Esophagus squamous epithelium (tissue), 5 donors: ENCODE measurements around the gene SULT1C2. TPM values are rescaled to one million over a fixed set of nuclear protein-coding genes. Genes with fewer than 3 reads are reported as not detected.

Experiments
- DNase-seq: peaks from one replicate; lab custom pipeline; 2025; lab: John Stamatoyannopoulos, UW
- H3K27ac ChIP-seq, 4 donors: fragments of 200-600 bp; sonication (generic); one replicate each; pipeline ENCODE4 v1.5.1; 2016 to 2019; ENCODE audit warnings: mild to moderate bottlenecking in 1 of 4
- H3K27me3 ChIP-seq, 4 donors: fragments of 200-600 bp; sonication (generic); 1 replicate in 3 of 4; 2 replicates in 1 of 4; pipeline versions ENCODE4 v1.5.1 to v1.6.0; 2017 to 2021; ENCODE audit warnings: antibody characterized with exemption in 1 of 4
- H3K36me3 ChIP-seq, 3 donors: fragments of 200-600 bp; sonication (generic); one replicate each; pipeline ENCODE4 v1.5.1; 2016 to 2019
- H3K4me1 ChIP-seq, 3 donors: fragments of 200-600 bp; sonication (generic); one replicate each; pipeline ENCODE4 v1.5.1; 2017 to 2019
- H3K4me3 ChIP-seq, 4 donors: fragments of 200-600 bp; sonication (generic); 1 replicate in 3 of 4; 2 replicates in 1 of 4; pipeline ENCODE4 v1.5.1; 2016 to 2019; ENCODE audit warnings: mild to moderate bottlenecking in 2 of 4, moderate library complexity in 1 of 4
- H3K9me3 ChIP-seq, 3 donors: fragments of 200-600 bp; sonication (generic); one replicate each; pipeline ENCODE4 v1.5.1; 2016 to 2019
- CTCF ChIP-seq, 6 experiments: fragments of 450-650 bp in 4 of 6; fragments of 200-600 bp in 2 of 6; sonication (generic) in 2 of 6; IDR thresholded peaks; one replicate each; pipeline ENCODE4 v1.5.1; 2016 to 2019; ENCODE audit warnings: antibody characterized with exemption in 6 of 6, mild to moderate bottlenecking in 4 of 6, moderate library complexity in 4 of 6
- POLR2A ChIP-seq, 4 donors: fragments of 450-650 bp; IDR thresholded peaks; one replicate each; pipeline ENCODE4 v1.6.1; 2017; ENCODE audit warnings: antibody characterized with exemption in 4 of 4, mild to moderate bottlenecking in 4 of 4, moderate library complexity in 3 of 4
- WGBS, 2 donors: methylation state at CpG; one replicate each; pipeline ENCODE4 v1.1.5; 2018; 5-methylcytosine and 5-hydroxymethylcytosine counted together
- intact Hi-C: fragments of 100-400 bp; cut with DNase I; formaldehyde crosslinking; loops from one replicate; pipeline ENCODE4 v1.15.0; 2022
- total RNA-seq, 4 donors: library from RNA; depleted of rRNA; stranded (reverse); fragments of >200 nt; gene quantifications; one replicate each; pipeline ENCODE4 v1.1.0, GENCODE V29; 2016
- donor health status: DM: yes; HTN: yes; CAD: no.

SULT1C2 gene
- total RNA-seq, 4 donors from 2014 or later: 0.57 TPM; not detected in 3

- Histone ChIP-seq H3K4me1 (peaks cover 2 to 14% (median 5%) of the 10 kb centered on the region in 3 donors), H3K36me3 (no peaks in the 10 kb centered on the region), H3K4me3 (no peak overlapping the region), H3K9me3 (no peaks in the 10 kb centered on the region), H3K27ac (no peak overlapping the region), H3K27me3 (no peaks in the 10 kb centered on the region)
- intact Hi-C loops: no loop called here
- TF ChIP-seq POLR2A (IDR thresholded peaks at IDR 0.05) (no peak), CTCF (IDR thresholded peaks at IDR 0.05) (no peak)
- no peak for DNase-seq
These were observed 25.3 kb upstream of the SULT1C2 start for GRCh38 chr2:108263401-108263800.

- H3K4me3 ChIP-seq: no peak overlapping the region
- intact Hi-C loops: no loop called here
- H3K9me3 ChIP-seq: no peaks in the 10 kb centered on the region
- WGBS, 2 donors: 66 to 75% methylated on average over 3 of the region's 3 CpGs
- DNase-seq: no peak
- no peak overlapping the region for H3K27ac ChIP-seq
- no peaks in the 10 kb centered on the region for H3K36me3 ChIP-seq
- no peak for TF ChIP-seq CTCF (IDR thresholded peaks at IDR 0.05)
- TF ChIP-seq POLR2A (IDR thresholded peaks at IDR 0.05): no peak
- H3K4me1 ChIP-seq: peaks cover 3 to 18% (median 7%) of the 10 kb centered on the region in 3 donors
- no peaks in the 10 kb centered on the region for H3K27me3 ChIP-seq
These were observed 22.5 kb upstream of the SULT1C2 start for GRCh38 chr2:108266218-108266617.

- no peak for DNase-seq
- TF ChIP-seq POLR2A (IDR thresholded peaks at IDR 0.05): no peak
- no peak for TF ChIP-seq CTCF (IDR thresholded peaks at IDR 0.05)
- Histone ChIP-seq H3K27me3 (no peaks in the 10 kb centered on the region), H3K27ac (peak overlapping the region in 1 of 4 donors; percentile 54), H3K9me3 (no peaks in the 10 kb centered on the region), H3K4me1 (peaks cover 3 to 18% (median 7%) of the 10 kb centered on the region in 3 donors), H3K4me3 (no peak overlapping the region), H3K36me3 (no peaks in the 10 kb centered on the region)
- intact Hi-C loops: no loop called here
- WGBS, 2 donors: 37 to 63% methylated on average over 5 of the region's 5 CpGs
These were observed 21.6 kb upstream of the SULT1C2 start for GRCh38 chr2:108267101-108267500.

GRCh38 chr2:108268001-108268400 lies 20.7 kb upstream of the SULT1C2 start:
- H3K9me3 ChIP-seq: no peaks in the 10 kb centered on the region
- WGBS, 2 donors: 49 to 58% methylated on average over 4 of the region's 4 CpGs
- peaks cover 3 to 18% (median 7%) of the 10 kb centered on the region in 3 donors for H3K4me1 ChIP-seq
- no peak overlapping the region for H3K4me3 ChIP-seq
- H3K27me3 ChIP-seq: no peaks in the 10 kb centered on the region
- H3K36me3 ChIP-seq: no peaks in the 10 kb centered on the region
- H3K27ac ChIP-seq: peak overlapping the region in 1 of 4 donors; percentile 54
- no peak for DNase-seq
- intact Hi-C loops: no loop called here
- TF ChIP-seq POLR2A (IDR thresholded peaks at IDR 0.05) (no peak), CTCF (IDR thresholded peaks at IDR 0.05) (no peak)

GRCh38 chr2:108270346-108270745 lies 18.3 kb upstream of the SULT1C2 start:
- H3K4me3 ChIP-seq: no peak overlapping the region
- intact Hi-C loops: no loop called here
- H3K27me3 ChIP-seq: no peaks in the 10 kb centered on the region
- no peaks in the 10 kb centered on the region for H3K9me3 ChIP-seq
- no peaks in the 10 kb centered on the region for H3K36me3 ChIP-seq
- no peak for DNase-seq
- WGBS, 2 donors: 100% methylated on average over 1 to 2 of the region's 3 CpGs
- peaks cover 3 to 18% (median 7%) of the 10 kb centered on the region in 3 donors for H3K4me1 ChIP-seq
- no peak overlapping the region for H3K27ac ChIP-seq
- TF ChIP-seq CTCF (IDR thresholded peaks at IDR 0.05) (no peak), POLR2A (IDR thresholded peaks at IDR 0.05) (no peak)
